HG03025 (cell line): ENCODE results near the gene NRAP.

ENCODE experiments used
- ATAC-seq: cut with Tn5 transposase; IDR thresholded peaks from one replicate; pipeline ENCODE4 v1.9.1; 2021; ENCODE audit warnings: mild to moderate bottlenecking, moderate library complexity; ENCODE audit not compliant: unreplicated experiment, low FRiP score

Gene NRAP

DNA sequence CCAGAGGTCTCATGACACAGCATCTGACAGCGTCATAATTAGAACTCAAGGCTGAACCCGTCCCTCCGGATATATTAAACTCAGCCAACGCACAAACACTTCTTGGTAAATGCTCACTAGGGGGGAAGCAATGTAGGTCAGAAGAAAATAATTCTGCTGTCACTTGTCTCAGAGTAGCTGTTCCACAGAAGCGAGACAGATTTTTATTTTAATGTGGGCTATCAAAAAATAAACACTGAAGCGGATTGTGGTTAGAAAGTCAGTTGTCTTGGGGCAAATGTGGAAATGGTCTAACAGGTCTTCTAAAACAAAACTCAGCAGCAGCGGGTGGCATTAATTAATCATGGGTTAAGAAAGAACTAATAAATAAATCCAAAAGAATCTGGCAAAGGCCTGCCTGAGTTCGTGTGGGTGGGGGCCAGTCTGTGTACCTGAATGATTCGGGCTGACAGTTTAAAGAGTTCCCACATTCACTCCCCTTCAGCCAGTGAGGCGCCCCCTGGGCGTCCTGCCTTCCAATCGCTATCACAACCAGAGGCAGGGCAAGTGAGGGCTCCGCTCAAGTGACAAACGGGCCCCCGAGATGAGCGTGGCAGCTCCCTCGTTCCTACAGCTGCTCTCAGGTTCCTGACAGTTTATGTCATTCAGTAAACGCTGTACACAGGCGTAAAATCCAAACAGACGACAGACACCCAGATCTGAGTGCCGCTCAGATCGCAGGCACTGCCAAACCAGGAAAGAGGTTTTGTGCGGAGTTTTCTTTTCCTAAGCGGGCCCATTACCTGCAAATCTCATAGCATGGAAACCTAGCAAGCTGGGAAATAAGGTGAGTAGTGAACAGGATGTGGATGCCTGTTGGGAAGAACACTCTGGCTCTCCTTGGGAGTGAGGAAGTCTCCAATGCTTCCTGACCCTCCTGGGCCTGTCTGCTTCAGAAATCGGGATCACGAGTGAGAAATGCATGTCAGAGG lies 52.9 kb downstream of the NRAP start:
- no peak for ATAC-seq

DNA sequence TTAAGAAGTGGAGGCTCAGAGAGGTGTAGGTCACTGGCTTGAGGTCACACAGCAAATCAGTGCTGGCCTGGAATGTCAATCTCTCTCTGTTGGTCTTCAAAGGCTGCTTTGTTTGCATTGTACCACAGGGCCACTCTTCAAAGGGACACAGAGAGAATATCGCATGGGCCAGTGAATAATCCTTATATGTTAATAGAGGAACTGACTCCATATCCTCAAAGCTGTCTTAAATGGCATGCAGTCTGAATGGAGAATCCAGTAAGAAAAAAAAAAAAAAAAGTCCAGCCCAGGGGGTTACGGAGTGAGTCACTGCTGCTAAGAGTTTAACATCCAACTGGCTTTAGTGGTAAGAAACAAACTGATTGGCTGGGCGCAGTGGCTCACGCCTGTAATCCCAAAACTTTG lies 54.1 kb downstream of the NRAP start:
- no peak for ATAC-seq

DNA sequence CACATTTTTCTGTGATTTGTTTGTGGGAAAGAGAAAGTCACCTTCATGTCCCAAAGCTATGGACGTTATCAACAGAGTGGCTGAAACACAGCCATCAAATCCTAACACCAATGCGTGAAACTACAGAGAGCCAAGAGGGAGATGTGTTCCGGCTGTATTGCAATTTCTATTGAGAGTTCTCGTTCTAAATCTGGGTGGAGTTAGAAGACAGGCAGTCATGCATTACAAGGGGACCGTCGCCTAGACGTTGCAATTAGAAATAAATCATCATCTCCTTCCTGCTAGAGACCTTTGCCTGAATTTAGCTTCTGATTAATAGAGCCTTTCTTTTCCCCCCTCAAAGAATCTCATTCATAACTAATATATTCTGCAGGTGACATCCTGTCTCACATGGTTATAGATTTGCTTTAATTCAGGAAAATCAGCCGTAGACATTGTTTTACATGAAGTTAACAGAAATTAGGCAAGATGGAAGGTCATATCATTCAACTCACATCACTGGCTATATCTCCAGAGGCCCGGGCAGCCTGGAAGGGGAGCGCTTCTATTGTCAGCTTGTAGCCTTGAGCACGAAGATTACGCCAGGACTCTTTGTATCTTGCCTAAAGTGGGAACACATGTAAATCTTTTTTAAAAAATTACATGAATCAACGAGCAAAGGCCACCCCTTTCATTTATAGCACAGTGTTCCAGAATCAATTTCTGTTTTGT lies 58.4 kb downstream of the NRAP start:
- ATAC-seq: no peak

DNA sequence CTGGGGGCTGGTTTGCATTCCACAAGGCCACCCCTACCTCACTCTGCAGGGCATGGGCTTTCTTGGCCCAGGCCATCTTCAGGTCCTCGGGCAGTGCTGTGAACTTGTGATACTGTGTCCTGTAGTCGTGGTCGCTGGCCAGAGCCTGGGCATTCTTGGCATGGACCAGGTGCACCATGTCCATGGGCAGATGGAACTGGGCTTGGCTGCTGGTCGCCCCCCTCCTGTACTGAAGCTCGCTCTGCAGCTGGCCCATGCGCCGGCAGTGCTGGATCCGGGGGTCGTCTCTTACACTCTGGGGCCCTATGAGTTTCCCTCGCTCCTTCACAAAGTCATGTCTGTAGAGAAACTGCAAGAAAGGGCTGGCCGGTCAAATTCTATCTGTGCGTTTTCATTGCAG lies 59.3 kb downstream of the NRAP start:
- ATAC-seq: no peak

DNA sequence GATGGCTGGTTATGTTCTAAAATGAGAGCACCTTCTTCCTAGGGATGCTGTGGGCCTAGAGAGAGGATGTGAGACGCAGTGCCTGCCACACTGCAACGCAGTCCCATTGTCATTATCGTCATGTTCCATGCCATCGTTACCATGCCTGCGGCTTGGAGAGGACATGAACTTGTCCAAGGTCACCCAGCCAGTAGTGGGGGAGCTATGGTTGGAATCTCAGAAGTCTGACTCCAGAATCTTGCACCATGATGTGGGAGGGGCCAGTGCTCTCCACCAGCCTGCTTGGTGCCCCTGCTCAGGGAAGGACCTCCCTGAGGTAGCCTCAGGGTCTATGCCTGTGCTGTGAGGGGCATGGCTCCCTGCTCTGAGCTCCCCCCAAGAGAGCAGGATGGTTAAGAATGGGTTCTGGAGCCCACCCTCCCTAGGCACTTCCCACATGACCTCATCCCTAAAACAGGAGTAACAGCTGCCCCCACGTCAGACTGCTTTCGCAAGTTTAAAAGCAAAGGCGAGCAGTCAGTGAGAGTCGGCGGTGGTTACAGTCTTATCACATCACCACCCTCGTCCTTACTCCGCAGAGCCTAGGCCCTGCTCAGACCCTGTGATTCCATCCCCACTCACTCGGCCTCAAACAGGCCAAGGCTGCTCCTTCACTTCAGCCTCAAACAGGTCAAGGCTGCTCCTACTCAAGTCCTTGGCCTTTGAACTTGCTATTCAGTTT lies 60.6 kb downstream of the NRAP start:
- ATAC-seq: no peak

DNA sequence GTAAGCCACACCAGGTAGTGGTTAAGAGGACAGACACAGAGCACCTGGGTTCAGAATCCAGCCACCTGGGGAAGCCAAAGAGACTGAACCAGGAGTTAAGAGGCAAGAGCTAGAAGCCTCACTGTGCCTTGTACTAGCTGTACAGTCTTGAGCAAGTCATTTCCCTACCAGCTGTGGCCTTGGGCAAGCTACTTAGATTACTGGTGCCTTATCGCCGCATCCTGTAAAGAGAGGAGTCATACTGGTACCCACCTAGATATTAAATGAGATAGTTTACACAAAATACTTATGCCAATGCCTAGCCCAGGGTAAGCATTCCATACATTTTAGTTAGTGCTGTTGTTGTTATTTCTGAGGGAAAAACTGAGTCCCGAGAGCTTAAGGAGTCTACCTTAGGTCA lies 63.3 kb downstream of the NRAP start:
- no peak for ATAC-seq

DNA sequence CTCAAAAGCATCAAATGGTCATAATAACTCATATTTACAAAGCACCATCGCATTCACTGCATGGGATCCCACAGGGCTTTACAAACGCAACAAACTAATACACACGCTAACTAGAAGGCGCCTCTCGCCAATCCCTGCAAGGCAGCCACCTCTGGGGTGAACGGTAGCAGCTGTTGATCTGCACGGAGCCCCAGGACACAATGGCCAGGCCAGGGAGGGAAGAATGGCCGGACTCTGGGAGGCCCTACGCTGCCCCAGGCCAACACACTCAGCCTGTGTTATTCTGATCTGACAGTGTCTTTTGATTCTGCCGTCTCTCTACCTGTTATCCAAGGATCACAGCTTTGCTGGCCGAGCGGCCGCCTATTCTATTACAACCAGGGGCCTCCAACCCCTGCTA lies 69.2 kb downstream of the NRAP start:
- ATAC-seq: no peak

DNA sequence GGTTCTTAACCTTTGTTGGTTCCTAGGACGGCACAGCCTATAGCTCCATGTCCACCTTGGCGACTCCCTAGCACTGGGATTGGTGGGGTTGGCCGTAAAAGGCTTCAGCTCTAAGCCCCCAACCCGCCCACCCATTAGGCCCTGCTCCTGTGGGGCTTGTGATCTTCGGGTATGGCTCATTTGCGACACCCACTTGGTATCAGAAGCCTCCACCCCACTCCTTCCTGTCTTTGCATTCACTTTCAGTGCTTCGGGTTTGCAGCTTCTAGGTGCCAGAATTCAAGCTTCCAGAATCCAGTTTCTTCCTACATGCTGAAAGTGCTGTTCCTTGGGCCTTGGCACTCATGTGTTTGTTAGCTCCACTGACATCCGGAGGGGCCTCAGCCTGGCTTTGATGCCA lies 71.5 kb downstream of the NRAP start:
- ATAC-seq: no peak

DNA sequence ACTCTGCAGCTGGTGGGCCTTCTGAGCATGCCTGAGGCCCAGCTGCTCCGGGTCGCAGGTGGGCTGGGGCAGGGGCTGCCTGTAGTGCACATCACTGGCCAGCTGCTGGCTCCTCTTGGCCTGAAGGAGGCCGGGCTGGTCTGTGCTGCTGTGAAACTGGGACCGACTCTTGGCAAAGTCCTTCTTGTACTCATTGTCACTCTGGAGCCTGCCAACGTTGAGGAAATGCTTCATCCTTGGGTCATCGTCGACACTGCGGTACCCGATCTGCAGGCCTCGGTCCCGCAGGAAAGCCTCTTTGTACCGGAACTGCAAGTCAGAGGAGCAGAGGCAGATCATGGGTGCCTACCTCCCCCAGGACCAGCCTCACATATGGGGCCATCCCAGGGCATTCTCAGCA lies 73.3 kb downstream of the NRAP start:
- ATAC-seq: no peak

DNA sequence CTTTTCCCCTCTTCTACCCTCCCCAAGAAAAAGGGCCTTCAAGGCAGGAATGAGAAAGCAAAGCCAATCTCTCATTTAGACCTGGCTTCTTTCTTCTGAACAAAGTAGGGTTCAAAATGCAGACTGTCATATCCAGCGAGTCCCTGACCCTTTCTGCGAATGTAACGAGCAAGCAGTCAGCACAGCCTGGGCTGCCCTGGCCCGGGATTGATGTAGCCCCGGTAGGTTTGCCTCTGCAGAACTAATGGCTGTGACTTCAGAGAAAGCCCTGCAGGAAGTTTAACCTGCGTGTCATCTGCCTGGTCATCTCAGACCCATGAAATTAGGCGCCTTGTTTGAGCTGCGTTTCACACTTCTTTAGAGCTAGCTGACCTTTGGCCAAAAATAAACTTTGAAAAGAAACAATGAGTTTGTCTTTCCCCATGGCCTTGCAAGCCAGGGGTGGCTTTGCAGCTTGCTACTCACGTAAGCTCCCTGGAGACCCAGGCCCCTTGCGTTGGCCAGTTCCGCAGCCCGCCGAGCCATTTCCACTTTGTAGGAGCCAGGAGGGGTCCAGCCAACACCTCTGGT lies 74.6 kb downstream of the NRAP start:
- no peak for ATAC-seq

DNA sequence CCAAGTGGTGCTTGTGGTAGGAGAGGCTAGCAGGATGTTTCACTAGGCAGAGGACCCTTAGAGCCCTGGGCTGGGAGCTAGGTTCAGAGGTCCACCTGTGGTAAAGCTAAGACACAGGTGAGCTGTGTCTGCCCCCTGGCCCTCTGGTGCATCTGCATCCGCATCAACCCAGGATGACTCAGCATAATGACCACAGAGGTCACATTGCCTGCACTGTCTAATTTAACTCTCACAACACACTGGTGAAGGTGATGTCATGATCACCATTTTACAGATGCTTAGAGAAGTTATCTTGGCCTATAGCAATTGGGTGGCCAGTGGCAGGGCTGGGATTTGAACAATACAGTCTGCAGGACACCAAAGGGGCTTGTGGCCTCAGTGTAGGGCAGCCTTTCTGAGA lies 77.9 kb downstream of the NRAP start:
- ATAC-seq: no peak

DNA sequence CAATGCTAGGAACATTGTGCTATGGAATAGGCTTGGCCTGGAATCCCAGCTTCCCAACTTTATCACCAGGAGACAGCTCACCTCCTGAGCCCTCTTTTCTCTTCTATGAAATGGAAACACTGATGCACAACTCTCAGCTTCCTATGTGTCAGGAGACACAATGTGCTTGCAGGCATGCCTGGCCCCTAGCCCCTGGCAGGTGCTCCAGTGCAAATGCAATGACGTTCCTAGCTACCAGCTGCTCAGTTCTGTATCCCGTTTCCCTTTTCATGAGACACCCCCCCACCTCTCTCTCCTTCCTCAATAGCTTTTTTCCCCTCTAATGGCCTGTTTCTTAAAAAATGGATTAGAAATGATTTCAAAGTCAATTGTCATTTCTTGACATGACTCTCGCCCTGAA lies 80.3 kb downstream of the NRAP start:
- no peak for ATAC-seq

DNA sequence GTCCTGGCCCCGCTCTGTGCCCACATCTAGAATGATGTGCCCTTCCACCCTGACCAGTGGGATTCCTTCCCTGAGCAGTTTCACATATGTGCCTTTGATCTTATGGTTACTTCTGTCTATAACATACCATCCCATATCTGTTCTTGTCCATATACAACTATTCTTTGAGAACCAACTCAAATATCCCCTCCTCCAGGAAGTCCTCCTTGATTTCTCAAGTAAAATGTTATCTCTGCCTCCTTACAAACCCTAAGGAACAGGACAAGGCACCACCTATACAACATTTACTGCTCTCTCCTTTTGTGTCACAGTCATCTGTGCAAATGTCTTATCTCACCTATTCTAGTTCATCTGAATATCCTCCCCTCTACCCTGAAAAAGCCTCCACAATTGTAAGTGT lies 82.7 kb downstream of the NRAP start:
- ATAC-seq: no peak

DNA sequence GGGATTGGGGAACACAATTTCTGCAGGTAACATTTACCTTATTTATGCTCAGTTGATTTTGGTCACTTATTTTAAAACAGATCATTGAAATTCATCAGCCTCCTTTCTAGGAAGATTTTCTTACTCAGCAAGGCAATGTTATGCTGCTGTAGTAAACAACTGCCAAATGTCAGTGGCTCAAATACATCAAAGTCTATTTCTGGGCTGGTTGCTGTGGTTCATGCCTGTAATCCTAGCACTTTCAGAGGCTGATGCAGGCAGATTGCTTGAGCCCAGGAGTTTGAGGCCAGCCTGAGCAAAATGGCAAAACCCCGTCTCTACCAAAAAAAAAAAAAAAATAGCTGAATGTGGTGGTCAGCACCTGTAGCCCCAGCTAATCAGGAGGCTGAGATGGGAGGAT lies 85.1 kb downstream of the NRAP start:
- ATAC-seq: no peak

DNA sequence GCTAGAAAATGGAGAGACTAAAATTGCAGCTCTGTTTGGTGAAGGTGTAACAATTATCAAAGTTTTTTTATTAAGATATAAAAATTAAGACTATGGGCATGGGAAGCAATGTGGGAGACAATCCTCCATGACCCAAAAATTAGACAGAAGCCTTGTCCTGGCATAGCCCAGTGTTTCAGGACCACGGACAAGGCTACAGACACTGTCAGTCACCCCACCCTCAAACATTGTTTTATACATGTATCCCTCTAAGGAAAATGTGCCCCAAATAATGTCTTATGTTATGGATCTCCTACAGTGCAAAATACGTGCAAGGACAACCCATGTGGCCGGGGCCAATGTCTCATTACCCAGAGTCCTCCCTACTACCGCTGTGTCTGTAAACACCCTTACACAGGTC lies 87.0 kb downstream of the NRAP start:
- no peak for ATAC-seq

DNA sequence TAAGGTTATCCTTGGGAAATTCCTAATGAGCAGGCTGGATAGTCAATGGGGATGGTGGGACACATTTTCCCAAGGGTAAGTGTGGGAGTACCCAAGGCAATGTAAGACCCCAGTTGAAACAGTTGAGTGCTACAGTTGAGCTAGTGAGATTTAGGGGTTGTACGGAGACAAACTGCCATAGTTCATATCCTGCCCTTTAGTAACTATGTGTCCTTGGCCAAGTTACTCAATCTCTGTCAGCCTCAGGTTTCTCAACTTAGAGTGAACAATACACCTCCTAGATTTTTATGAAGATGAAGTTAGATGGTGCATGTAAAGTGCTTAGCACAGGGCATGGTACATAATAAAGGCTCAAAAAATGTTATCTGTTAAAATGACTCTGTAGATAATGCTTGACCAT lies 90.5 kb downstream of the NRAP start:
- no peak for ATAC-seq

DNA sequence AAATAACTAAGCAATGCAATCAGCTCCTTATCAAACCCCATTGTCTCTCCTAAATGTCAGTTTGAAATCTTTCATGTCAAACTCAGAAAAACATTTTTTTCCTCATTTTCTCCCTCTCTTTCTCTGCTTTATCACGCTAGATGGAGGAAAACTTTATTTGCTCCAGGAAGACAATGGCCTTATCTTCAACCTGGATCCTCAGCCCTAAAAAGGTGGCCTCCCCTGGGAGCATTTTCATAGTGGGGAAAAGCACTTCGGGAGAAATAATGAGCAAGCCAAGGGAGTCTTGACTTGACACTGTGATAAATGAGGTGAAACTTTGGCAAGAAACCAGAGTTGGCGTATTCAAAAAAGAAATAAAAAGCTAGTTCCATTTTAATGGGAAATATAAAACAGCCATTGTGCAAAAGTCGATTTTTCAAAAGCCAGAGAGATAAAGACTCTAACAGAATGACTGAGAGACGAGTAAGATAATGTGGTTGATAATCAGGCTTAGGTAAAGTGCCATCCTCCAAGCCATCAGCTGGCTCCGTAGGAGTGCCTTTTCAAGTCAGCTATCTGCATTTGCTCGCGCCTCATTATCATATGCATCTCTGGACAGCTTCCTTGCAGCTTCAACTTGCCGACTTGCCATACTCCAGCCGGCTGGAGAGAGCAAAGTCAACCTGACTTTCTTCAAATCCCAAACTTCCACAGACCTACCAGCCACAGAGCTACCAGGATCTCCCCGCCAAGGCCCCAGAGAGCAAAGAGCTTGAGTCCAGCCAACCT lies 91.1 kb downstream of the NRAP start:
- no peak for ATAC-seq

DNA sequence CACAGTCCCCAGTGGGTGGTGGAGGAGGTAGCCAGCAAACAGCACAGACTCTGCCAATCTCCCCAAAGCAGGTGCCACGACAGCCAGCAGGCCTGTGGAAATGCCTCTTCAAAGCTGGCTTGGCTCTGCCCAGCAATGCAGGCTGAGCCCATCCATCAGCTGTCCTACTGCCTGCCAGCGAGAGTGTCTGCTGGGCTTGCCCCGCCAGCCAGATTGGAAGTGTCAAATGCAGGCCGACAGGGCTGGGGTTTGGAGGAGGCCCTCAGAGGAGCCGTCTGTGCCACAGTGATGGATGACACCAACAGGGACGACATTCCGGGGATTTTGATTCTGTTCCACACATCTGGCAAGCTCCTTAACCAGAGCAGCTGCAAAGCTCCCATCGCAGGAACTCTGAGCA lies 94.3 kb downstream of the NRAP start:
- ATAC-seq: no peak

DNA sequence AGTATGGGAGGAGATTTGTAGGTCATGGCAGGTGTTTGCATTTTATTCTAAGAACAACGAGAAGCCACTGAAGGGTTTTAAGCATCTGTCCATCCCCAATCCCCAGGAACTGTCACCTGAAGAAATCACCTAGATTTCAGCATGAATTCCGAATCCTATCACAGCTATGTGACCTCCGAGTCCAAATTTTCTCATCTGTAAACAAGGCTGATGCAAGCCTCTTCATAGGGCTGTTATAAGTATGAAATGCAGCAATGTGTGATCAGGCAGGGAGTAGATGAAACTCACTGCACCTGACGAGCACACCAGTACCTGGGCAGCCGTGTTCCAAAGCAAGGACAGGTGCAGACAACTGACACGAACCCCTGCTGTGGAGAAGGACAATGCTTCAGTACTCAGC lies 97.0 kb downstream of the NRAP start:
- ATAC-seq: no peak

DNA sequence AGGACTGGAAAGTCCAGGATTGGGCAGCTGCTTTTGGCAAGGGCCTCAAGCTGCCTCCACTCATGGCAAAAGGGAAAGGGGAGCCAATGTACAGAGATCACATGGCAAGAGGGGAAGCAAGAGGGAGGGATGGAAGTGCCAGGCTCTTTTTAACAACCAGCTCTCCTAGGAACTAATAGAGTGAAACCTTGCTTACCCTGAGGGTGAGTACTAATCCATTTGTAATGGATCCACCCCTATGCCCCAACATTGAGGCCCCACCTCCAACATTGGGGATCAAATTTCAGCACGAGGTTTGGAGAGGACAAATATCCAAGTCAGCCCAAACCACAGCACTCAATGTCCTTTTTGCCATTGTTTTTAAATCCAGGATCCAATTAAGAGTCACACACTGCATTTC lies 98.5 kb downstream of the NRAP start:
- ATAC-seq: no peak
